Measurements from ENCODE around the gene CNTNAP2.
"Not testable (repeated sequence)": the region's sequence is repeated elsewhere in the genome, so short reads cannot be mapped to it uniquely, and the experiment has no call there.

Gene CNTNAP2

DNA sequence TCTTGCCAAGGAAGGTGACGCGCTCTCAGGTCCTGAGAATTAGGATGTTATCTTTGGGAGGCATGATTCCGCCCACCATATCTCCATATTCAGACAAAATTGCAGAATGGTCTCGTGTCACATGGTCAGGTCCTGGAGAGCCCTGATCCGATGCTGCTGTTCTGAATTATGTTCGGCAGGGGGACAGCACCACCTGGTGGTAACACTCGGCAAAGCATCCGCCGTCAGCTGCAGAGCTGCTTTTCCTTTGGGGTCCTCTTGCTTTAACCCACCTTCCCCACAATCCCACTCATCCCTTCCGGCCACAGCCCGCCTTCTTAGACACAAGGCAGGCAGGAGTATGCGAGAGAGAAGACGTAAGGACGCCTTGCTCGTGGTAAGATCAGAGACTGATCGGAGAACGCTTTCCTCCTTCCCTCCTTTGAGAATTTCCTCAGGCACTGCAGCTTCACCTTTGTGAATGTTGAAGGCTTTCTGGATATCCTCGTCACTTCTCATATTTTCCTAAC lies 2146.2 kb downstream of the CNTNAP2 start:
- DNase-seq (ENCODE audit: low read depth) = peak; percentile 10

DNA sequence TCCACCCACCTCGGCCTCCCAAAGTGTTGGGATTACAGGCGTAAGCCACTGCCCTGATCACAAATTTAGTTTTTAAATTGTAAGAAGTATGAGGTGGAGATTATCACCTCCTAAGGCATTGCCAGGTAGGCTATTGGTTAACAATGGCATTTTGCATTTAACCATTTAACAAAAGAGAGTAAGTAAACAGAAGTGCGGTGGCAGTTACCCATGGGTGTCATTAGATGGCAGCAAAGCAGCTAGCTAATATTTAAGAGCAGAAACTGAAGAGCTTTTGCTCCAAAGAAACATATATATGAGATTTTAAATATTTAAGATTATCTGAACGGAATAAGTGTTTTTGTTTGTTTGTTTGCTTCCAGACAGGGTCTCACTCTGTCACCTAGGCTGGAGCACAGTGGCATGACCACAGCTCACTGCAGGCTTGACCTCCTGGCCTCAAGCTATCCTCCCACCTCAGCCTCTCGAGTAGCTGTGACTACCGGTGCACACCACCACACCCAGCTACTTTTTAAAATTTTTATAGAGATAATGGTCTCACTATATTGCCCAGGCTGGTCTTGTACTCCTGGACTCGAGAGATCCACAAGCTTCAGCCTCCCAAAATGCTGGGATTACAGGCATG lies 2148.4 kb downstream of the CNTNAP2 start:
- DNase-seq (ENCODE audit: low read depth) = peak; percentile 27

- DNase-seq (ENCODE audit: low read depth) = no peak
These were observed 2149.3 kb downstream of the CNTNAP2 start for GRCh38 chr7:148265896-148266295.

DNA sequence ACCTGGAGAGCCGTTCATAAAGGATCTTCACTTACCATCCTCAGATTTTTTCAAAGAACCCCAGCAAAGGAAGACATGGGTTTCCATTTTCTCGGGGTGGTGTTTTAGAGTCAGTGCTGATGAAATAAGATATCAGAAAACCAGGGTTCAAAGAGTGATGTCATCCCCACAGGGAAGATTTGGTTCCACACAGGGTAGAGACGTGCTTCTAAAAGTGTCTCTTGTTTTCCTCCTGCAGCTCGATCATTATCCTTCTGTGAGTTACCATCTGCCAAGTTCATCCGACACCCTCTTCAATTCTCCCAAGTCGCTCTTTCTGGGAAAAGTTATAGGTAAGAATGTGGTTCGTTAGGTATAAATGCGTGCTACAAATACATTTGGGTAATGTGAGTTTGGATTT lies 2150.2 kb downstream of the CNTNAP2 start:
- no peak for DNase-seq (ENCODE audit: low read depth)

DNA sequence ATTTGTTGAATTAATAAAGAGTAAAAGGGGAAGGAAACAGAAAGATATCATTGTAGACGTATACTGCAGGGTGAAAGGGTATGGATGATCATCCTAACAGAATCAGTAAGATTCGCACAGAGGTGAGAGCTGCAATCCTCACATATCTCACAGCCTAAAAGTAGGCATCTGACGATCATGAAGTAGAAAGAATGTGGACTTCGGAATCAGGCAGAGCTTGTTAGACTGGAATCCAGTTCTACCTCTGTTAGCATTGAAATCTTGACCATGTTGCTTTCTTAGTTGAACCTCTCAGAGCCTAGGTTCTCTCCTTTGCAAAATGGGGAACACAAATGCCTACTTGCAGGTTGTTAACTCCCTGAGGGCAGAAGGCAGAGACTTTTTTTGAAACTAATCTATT lies 2154.0 kb downstream of the CNTNAP2 start:
- DNase-seq (ENCODE audit: low read depth) = no peak

GRCh38 chr7:148274118-148274517 lies 2157.5 kb downstream of the CNTNAP2 start:
- no peak for DNase-seq (ENCODE audit: low read depth)

GRCh38 chr7:148275359-148275890 lies 2158.8 kb downstream of the CNTNAP2 start:
- no peak for DNase-seq (ENCODE audit: low read depth)

DNA sequence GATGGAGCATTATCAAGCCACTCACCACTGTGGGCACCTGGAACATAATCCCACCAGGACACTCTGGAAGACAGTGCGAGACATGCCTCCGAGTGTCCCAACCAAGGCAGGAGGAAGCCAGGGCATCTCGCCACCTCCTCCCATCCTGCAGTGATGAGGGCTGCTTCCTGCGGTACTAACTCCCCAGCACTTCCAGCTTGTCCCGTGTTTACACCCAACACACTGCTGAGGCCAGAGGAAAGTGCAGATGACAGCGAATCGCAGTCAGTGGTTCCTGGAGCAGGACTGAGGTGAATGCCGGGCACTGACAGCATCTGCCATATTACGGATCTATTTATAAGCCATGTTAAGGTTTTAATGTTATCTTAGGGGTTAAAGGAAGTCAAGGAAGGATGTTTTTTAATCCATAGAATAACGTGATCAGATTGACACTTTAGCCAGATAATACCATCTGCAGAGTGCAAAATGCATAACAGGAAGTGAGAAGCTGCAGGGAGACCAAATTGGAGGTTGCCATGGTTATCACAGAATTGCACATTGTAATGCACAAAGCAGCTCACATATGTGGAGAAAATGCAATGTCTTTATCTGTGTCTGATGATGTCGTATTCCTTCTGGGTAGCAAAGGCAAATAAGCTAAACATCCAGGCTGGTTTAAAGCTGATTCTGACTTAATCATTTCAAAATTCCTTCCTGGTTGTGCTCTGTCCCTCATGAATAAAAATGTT lies 2159.9 kb downstream of the CNTNAP2 start:
- no peak for DNase-seq (ENCODE audit: low read depth)

GRCh38 chr7:148277042-148277660 lies 2160.6 kb downstream of the CNTNAP2 start:
- DNase-seq (ENCODE audit: low read depth) = no peak

GRCh38 chr7:148286150-148286549 lies 2169.5 kb downstream of the CNTNAP2 start:
- DNase-seq (ENCODE audit: low read depth) = no peak

DNA sequence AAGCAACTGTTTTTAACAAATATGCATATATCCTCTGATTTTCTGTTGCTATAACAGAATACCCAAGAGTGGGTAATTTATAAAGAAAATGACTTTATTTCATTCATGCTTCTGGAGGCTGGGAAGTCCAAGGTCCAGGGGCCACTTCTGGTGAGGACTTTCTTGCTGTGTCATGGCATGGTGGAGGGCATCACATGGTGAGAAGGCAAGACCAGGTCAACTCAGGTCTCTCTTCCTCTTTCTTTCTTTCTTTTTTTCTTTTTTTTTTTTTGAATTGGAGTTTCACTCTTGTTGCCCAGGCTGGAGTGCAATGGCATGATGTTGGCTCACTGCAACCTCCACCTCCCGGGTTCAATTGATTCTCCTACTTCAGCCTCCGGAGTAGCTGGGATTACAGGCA lies 2170.9 kb downstream of the CNTNAP2 start:
- DNase-seq (ENCODE audit: low read depth) = no peak

GRCh38 chr7:148288592-148289151 lies 2172.1 kb downstream of the CNTNAP2 start:
- DNase-seq (ENCODE audit: low read depth) = no peak

- no peak for DNase-seq (ENCODE audit: low read depth)
These were observed 2173.0 kb downstream of the CNTNAP2 start for GRCh38 chr7:148289630-148290029.

DNA sequence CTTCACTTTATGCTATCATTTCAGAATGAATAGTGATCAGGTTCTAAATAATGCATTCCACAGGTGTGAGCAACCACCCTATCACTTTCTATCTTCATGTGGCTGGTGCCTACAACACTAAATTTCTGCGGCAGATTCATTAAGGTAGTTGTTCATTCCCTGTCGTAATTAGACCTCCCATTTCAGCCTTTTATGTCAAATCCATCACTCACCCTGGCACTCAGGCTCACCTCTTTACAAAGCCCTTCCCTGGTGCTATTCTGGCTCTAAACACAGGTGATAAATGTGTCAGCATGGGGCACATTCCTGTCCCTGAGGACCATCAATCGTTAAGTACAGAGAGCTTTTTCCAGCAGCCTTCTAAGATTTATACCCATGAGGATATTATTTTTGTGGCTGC lies 2173.9 kb downstream of the CNTNAP2 start:
- DNase-seq (ENCODE audit: low read depth) = no peak

- DNase-seq (ENCODE audit: low read depth) = no peak
These were observed 2175.2 kb downstream of the CNTNAP2 start for GRCh38 chr7:148291799-148292198.

DNA sequence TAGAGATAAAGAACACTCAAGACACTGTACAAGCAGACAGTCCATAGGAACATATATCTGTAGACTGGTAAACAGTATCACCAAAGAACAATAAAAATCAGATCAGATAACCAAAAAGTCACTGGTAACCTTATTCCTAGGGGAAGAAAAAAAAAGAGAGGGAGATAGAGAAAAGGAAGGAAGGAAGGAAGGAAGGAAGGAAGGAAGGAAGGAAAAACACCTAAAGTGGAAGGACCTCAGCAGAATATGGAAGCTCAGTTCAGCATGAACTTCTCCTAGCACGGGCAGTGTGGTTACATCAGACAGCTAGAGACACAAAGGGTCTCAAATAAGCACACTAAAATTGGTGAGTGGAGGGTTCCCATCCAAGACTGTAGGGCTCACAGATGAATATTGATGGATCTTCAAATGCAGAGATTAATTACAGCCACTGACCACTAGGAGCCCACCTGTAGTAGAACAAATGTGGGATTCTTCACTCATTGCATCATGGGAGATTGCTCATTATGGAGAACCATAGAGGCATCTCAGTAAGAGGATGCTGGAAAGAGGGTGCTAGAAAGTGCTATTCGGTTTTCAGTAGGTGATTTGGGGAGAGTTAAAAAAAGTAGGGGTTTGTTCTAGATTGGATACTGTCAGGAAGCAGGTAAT lies 2180.5 kb downstream of the CNTNAP2 start:
- no peak for DNase-seq (ENCODE audit: low read depth)

- not testable (repeated sequence) for DNase-seq (ENCODE audit: low read depth)
These were observed 2182.2 kb downstream of the CNTNAP2 start for GRCh38 chr7:148298768-148299167.

GRCh38 chr7:148299350-148300276 lies 2183.0 kb downstream of the CNTNAP2 start:
- no peak for DNase-seq (ENCODE audit: low read depth)

- DNase-seq (ENCODE audit: low read depth) = not testable (repeated sequence)
These were observed 2185.8 kb downstream of the CNTNAP2 start for GRCh38 chr7:148302436-148302835.

GRCh38 chr7:148303295-148304082 lies 2186.9 kb downstream of the CNTNAP2 start:
- DNase-seq (ENCODE audit: low read depth) = no peak
